T-helper 2 cell treated with Interferon-gamma antibody and Interleukin-4, amounts not matched to agents 5 μg/mL and 100 μg/mL, for 36 hours (primary cell): ENCODE results near the gene PLSCR3.
"Not testable (repeated sequence)": the region's sequence is repeated elsewhere in the genome, so short reads cannot be mapped to it uniquely, and the experiment has no call there.

ENCODE experiments used
- DNase-seq: peaks from one replicate; pipeline ENCODE4 v3.0.0; 2021; ENCODE audit warnings: low spot score
- H3K27ac Mint-ChIP-seq: one replicate; pipeline ENCODE4 v1.8.0; 2021; ENCODE audit warnings: mild to moderate bottlenecking, mixed read lengths
- H3K27me3 Mint-ChIP-seq: one replicate; pipeline ENCODE4 v1.8.0; 2021; ENCODE audit warnings: low read depth, mixed read lengths
- H3K36me3 Mint-ChIP-seq: one replicate; pipeline ENCODE4 v1.8.0; 2021; ENCODE audit warnings: low read depth, mixed read lengths
- H3K4me1 Mint-ChIP-seq: one replicate; pipeline ENCODE4 v1.8.0; 2021; ENCODE audit warnings: low read depth, mixed read lengths
- H3K4me3 Mint-ChIP-seq: one replicate; pipeline ENCODE4 v1.8.0; 2022; ENCODE audit warnings: mild to moderate bottlenecking, moderate library complexity, mixed read lengths
- H3K9me3 Mint-ChIP-seq: one replicate; pipeline ENCODE4 v1.8.0; 2021; ENCODE audit warnings: mixed read lengths

PLSCR3 gene

DNA sequence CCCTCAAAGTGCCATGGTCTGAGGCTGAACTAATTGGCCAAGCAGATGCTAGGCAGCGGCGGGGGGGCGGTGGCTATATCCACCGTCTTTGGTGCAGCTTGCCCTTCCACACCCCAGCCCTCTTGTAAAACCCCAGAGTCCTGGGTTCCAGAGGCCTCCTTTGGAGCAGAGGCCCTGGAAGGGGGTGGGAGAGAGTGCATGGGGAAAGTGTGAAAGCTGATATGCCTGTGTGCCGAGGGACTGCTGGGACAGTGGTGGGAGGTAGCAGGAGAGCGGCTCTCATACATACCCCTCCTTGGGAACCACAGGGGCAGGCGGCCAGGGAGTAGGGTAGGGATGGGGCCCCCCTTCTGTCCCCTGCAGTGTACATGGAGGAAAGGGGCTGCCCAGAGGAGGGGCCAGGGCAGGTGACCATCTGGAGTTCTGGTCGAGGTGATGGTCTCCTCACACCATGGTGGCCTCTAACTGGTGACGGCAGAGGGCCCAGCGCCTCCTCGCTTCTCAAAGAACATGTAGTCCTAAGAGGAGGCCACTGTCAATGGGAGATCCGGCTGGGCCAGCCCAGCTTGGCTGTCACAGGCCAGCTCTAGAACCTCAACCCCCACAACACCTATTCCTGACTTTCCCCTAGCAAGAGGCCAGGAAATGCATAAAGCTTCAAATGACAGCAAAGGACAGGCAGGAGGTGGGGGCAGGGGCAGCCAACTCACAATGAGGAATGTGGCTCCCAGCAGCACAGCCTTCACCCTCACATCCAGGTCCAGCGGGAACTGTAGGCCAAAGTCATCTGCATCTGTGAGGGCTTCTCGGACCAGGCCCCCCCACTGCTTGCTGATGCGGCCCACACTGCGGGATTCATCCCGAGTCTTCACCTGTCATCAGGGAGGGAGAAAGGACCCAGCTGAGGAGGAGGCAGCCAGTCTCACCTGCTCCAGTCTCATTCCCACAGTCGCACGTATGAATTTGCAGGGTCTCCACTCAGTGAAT is 4.1 kb downstream of the PLSCR3 start:
- Mint-ChIP-seq H3K27me3 (no peaks in the 10 kb centered on the region), H3K36me3 (peaks cover 52% of the 10 kb centered on the region), H3K27ac (no peak overlapping the region), H3K9me3 (no peaks in the 10 kb centered on the region), H3K4me3 (no peak overlapping the region), H3K4me1 (peaks cover 17% of the 10 kb centered on the region)
- no peak for DNase-seq

DNA sequence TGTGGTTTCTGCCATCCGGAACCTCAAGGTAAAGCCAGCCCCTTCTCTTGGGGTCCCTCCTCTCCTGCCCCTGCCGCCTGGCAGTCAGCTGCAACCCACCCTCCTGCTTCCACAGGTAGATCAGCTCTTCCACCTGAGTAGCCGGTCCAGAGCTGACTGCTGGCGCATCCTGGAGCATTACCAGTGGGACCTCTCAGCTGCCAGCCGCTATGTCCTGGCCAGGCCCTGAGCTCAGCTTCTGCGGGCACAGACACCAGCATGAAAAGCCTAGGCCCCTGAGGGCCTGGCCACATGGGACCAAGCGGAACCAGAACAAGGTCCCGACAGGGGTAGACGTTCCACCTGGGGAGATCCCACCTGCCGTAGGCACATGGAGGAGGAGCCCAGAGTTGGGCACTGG is 5.5 kb downstream of the PLSCR3 start:
- no peak overlapping the region for H3K27ac Mint-ChIP-seq
- H3K4me1 Mint-ChIP-seq = peaks cover 18% of the 10 kb centered on the region
- H3K4me3 Mint-ChIP-seq = no peak overlapping the region
- H3K36me3 Mint-ChIP-seq = peaks cover 52% of the 10 kb centered on the region
- no peak for DNase-seq
- H3K27me3 Mint-ChIP-seq = no peaks in the 10 kb centered on the region
- H3K9me3 Mint-ChIP-seq = no peaks in the 10 kb centered on the region

DNA sequence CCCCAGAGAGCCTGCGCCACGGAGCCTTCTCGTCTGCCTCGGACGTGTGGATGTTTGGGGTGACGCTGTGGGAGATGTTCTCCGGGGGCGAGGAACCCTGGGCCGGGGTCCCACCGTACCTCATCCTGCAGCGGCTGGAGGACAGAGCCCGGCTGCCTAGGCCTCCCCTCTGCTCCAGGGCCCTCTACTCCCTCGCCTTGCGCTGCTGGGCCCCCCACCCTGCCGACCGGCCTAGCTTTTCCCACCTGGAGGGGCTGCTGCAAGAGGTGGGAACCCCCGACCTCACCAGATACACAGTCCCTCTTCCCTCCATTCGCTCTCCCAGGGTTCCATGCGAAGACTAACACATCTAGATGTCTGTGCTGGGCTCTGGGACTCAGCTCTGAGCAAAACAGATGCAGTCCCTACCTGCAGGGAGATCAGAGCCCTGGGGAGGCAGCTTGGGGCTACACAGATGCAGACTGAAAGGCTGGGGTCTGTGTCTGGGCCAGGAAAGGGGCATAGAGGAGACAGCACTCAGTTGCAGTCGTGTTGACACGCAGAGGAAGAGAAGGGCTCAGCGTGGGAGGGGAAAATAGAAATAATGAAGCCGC is 9.7 kb downstream of the PLSCR3 start:
- peaks cover 26% of the 10 kb centered on the region for H3K27me3 Mint-ChIP-seq
- H3K36me3 Mint-ChIP-seq = peaks cover 19% of the 10 kb centered on the region
- DNase-seq = no peak
- peak overlapping the region; percentile 65 for H3K27ac Mint-ChIP-seq
- no peaks in the 10 kb centered on the region for H3K9me3 Mint-ChIP-seq
- H3K4me3 Mint-ChIP-seq = peak overlapping the region; percentile 66
- peaks cover 5% of the 10 kb centered on the region for H3K4me1 Mint-ChIP-seq

DNA sequence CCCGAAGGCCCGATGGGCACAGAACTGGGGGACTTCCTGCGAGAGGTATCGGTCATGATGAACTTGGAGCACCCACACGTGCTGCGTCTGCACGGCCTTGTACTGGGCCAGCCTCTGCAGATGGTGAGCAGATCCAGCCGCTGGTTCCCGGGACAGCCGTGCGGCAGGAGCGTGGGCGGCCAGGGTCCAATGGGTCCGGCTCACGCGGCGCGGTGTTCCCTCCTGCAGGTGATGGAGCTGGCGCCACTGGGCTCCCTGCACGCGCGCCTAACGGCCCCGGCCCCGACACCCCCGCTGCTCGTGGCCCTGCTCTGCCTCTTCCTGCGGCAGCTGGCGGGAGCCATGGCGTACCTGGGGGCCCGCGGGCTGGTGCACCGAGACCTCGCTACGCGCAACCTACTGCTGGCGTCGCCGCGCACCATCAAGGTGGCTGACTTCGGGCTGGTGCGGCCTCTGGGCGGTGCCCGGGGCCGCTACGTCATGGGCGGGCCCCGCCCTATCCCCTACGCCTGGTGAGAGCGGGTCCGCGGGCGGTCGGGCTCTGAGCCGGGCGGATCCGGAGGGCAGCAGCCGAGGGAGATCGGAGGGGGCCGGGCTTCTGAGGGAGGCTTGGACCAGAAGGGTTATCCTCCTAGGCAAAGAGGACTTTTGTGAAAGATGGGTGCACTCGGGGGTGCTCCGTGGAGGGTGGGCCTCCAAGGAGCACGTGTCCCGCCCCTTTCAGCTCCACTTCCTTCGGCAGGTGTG is 10.4 kb downstream of the PLSCR3 start:
- peaks cover 32% of the 10 kb centered on the region for H3K27me3 Mint-ChIP-seq
- H3K36me3 Mint-ChIP-seq = peaks cover 14% of the 10 kb centered on the region
- peaks cover 5% of the 10 kb centered on the region for H3K4me1 Mint-ChIP-seq
- peak overlapping the region; percentile 66 for H3K4me3 Mint-ChIP-seq
- H3K27ac Mint-ChIP-seq = peak overlapping the region; percentile 22
- DNase-seq = peak; percentile 72
- peaks cover 5% of the 10 kb centered on the region for H3K9me3 Mint-ChIP-seq

- no peak for DNase-seq
- no peak overlapping the region for H3K4me3 Mint-ChIP-seq
- H3K27me3 Mint-ChIP-seq = peaks cover 32% of the 10 kb centered on the region
- H3K36me3 Mint-ChIP-seq = peaks cover 11% of the 10 kb centered on the region
- H3K9me3 Mint-ChIP-seq = peaks cover 5% of the 10 kb centered on the region
- no peak overlapping the region for H3K27ac Mint-ChIP-seq
- peaks cover 5% of the 10 kb centered on the region for H3K4me1 Mint-ChIP-seq
Measured at GRCh38 chr17:7383371-7383741, 11.0 kb downstream of the PLSCR3 start.

DNA sequence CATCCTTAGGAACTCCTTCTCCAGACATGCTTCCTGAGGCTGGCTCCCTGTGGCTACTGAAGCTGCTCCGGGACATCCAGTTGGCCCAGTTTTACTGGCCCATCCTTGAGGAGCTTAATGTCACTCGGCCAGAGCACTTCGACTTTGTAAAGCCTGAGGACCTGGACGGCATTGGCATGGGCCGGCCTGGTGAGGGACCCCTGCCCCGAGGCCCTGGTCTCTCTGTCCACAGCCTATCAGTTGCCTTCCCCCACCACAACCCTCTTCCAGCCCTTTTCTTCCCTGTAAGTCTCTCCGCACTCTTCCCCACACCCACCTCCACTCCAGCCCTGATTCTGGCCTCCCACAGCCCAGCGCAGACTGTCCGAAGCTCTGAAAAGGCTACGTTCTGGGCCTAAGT is 11.4 kb downstream of the PLSCR3 start:
- no peak overlapping the region for H3K4me3 Mint-ChIP-seq
- H3K4me1 Mint-ChIP-seq = peaks cover 5% of the 10 kb centered on the region
- H3K9me3 Mint-ChIP-seq = peaks cover 5% of the 10 kb centered on the region
- no peak for DNase-seq
- H3K27ac Mint-ChIP-seq = no peak overlapping the region
- H3K27me3 Mint-ChIP-seq = peaks cover 32% of the 10 kb centered on the region
- H3K36me3 Mint-ChIP-seq = peaks cover 10% of the 10 kb centered on the region

DNA sequence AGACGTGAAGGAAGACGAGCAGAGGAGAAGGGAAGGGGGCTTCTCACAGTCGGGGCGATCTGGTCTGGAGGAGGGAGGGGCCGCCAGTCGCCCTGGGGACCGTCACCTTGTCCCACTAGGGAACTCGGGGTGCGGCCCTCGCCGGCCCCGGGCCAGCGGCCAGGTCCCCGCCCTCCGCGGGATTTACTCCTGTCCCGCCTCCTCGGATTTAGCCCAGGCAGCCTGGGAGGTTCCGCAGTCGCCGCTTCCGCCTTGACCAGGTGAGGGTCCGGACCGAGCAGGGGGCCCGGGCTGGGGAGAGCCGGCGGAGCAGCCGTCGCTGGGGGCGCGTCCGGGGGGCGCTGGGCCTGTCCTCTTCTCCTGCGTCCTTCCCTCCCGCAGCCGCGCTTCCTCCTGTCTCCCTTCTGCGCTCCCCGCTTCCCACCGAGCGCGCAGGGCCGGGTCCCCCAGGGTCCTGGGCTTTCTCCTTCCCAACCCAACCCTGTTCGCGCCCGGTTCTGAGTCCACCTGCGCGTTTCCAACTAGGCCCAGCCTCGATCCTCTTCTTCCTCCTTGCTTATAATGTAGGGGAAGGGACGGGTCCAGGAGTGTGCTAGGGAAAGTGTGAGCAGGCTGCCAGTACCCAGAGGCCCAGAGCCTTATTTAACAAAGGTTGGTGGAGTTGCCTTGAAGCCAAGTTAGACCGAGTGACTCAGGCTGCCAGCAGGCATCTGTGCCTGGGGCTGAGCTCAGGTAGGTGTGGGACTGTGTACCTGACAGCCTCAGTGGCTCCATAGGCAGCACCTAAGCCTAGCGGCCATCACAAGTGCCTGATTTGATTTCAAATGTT is 13.3 kb downstream of the PLSCR3 start, which contains the start of gene TNK1:
TNK1 (plus strand) TSS at position 235 of the 829 bp plus-strand sequence. CDS start 1,838 bp downstream, outside the sequence.
- no peak for DNase-seq
- peaks cover 5% of the 10 kb centered on the region for H3K4me1 Mint-ChIP-seq
- H3K27ac Mint-ChIP-seq = no peak within 1 kb of the TSS
- H3K27me3 Mint-ChIP-seq = peaks cover 37% of the 10 kb centered on the region
- peaks cover 3% of the 10 kb centered on the region for H3K36me3 Mint-ChIP-seq
- H3K9me3 Mint-ChIP-seq = peaks cover 5% of the 10 kb centered on the region
- no peak within 1 kb of the TSS for H3K4me3 Mint-ChIP-seq

- Mint-ChIP-seq H3K27ac (no peak overlapping the region), H3K4me3 (no peak overlapping the region)
Measured at GRCh38 chr17:7380321-7380720, 14.0 kb downstream of the PLSCR3 start.

GRCh38 chr17:7379134-7379533 is 15.2 kb downstream of the PLSCR3 start:
- Mint-ChIP-seq H3K4me3 (no peak overlapping the region), H3K36me3 (no peaks in the 10 kb centered on the region), H3K27me3 (peaks cover 39% of the 10 kb centered on the region), H3K27ac (no peak overlapping the region), H3K4me1 (no peaks in the 10 kb centered on the region), H3K9me3 (peaks cover 5% of the 10 kb centered on the region)
- DNase-seq = no peak

More at GRCh38 chr17:7380321-7380720, 14.0 kb downstream of the PLSCR3 start:
- peaks cover 5% of the 10 kb centered on the region for H3K4me1 Mint-ChIP-seq
- peaks cover 5% of the 10 kb centered on the region for H3K9me3 Mint-ChIP-seq
- H3K36me3 Mint-ChIP-seq = no peaks in the 10 kb centered on the region
- DNase-seq = no peak
- peaks cover 37% of the 10 kb centered on the region for H3K27me3 Mint-ChIP-seq

- Mint-ChIP-seq H3K27ac (no peak overlapping the region), H3K27me3 (peaks cover 19% of the 10 kb centered on the region), H3K4me3 (no peak overlapping the region), H3K4me1 (no peaks in the 10 kb centered on the region), H3K9me3 (peaks cover 4% of the 10 kb centered on the region), H3K36me3 (no peaks in the 10 kb centered on the region)
- no peak for DNase-seq
Measured at GRCh38 chr17:7374353-7374752, 20.0 kb downstream of the PLSCR3 start.

- H3K27me3 Mint-ChIP-seq = peaks cover 14% of the 10 kb centered on the region
- no peaks in the 10 kb centered on the region for H3K9me3 Mint-ChIP-seq
- H3K27ac Mint-ChIP-seq = no peak overlapping the region
- no peak overlapping the region for H3K4me3 Mint-ChIP-seq
- H3K4me1 Mint-ChIP-seq = peaks cover 1% of the 10 kb centered on the region
- no peaks in the 10 kb centered on the region for H3K36me3 Mint-ChIP-seq
- no peak for DNase-seq
Measured at GRCh38 chr17:7370853-7371252, 23.5 kb downstream of the PLSCR3 start.

DNA sequence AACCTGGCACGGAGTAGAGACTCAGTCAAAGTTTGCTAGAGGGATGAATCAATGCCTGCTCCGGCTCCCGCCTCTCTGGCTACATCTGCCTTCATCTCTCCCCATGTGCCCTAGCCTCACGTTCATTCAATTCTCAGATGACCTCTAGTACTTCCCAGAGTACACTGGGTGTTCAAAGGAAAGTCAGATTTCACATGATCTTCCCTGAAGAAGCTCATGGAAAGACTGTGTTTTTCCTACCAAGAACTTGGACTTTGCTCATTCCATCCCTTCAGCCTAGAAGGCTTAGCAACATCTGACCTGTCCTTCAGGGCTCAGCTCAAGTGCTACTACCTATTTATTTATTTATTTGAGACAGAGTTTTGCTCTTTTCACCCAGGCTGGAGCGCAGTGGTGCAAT is 24.5 kb downstream of the PLSCR3 start:
- DNase-seq = no peak
- H3K4me3 Mint-ChIP-seq = no peak overlapping the region
- no peaks in the 10 kb centered on the region for H3K36me3 Mint-ChIP-seq
- H3K27me3 Mint-ChIP-seq = peaks cover 14% of the 10 kb centered on the region
- H3K4me1 Mint-ChIP-seq = peaks cover 1% of the 10 kb centered on the region
- H3K9me3 Mint-ChIP-seq = no peaks in the 10 kb centered on the region
- H3K27ac Mint-ChIP-seq = no peak overlapping the region

- not testable (repeated sequence) for H3K4me1 Mint-ChIP-seq, H3K36me3 Mint-ChIP-seq, H3K27ac Mint-ChIP-seq, H3K9me3 Mint-ChIP-seq, DNase-seq, H3K4me3 Mint-ChIP-seq
- H3K27me3 Mint-ChIP-seq = peaks cover 11% of the 10 kb centered on the region
Measured at GRCh38 chr17:7368599-7368994, 25.7 kb downstream of the PLSCR3 start.
